ENCODE data around the gene CBX1. TPM values are rescaled to one million over a fixed set of nuclear protein-coding genes. Genes with fewer than 3 reads are reported as not detected.
"Not testable (repeated sequence)": the region's sequence is repeated elsewhere in the genome, so short reads cannot be mapped to it uniquely, and the experiment has no call there.

The CBX1 gene
- total RNA-seq, 1 donor from 2014 or later: 33.0 TPM

GRCh38 chr17:48070195-48070594 lies 31.1 kb downstream of the CBX1 start:
- H3K9me3 ChIP-seq (replicated peaks): no peaks in the 10 kb centered on the region
- intact Hi-C loops (cut with micrococcal nuclease): loop anchor here (10.0 kb wide), 1 partner anchor 55 kb away; no protein-coding TSS in a partner anchor
- no peaks in the 10 kb centered on the region for H3K27me3 ChIP-seq (ENCODE audit: low read depth)
- peak overlapping the region; percentile 5 for H3K27ac ChIP-seq (replicated peaks)
- H3K36me3 ChIP-seq: peaks cover 65% of the 10 kb centered on the region
- TF ChIP-seq CTCF (IDR thresholded peaks at IDR 0.05; ENCODE audit: borderline replicate concordance): no peak
- no peak for DNase-seq
- no peak overlapping the region for H3K4me3 ChIP-seq
- H3K4me1 ChIP-seq: peaks cover 39% of the 10 kb centered on the region

GRCh38 chr17:48068491-48068961 lies 32.8 kb downstream of the CBX1 start:
- peak; percentile 38 for TF ChIP-seq CTCF (IDR thresholded peaks at IDR 0.05; ENCODE audit: borderline replicate concordance)
- H3K36me3 ChIP-seq: peaks cover 74% of the 10 kb centered on the region

GRCh38 chr17:48067808-48068207 lies 33.5 kb downstream of the CBX1 start:
- DNase-seq; H3K9me3 ChIP-seq (replicated peaks); H3K27me3 ChIP-seq (ENCODE audit: low read depth); intact Hi-C loops (cut with micrococcal nuclease); H3K4me3 ChIP-seq: not testable (repeated sequence)
- Histone ChIP-seq H3K4me1 (peaks cover 53% of the 10 kb centered on the region), H3K27ac (replicated peaks) (peak overlapping the region; percentile 12), H3K36me3 (peaks cover 82% of the 10 kb centered on the region)

More at GRCh38 chr17:48068491-48068961, 32.8 kb downstream of the CBX1 start:
- intact Hi-C loops (cut with micrococcal nuclease): no loop called here
- peaks cover 46% of the 10 kb centered on the region for H3K4me1 ChIP-seq
- peak overlapping the region; percentile 12 for H3K27ac ChIP-seq (replicated peaks)
- H3K27me3 ChIP-seq (ENCODE audit: low read depth): no peaks in the 10 kb centered on the region
- no peak overlapping the region for H3K4me3 ChIP-seq
- no peaks in the 10 kb centered on the region for H3K9me3 ChIP-seq (replicated peaks)
- no peak for DNase-seq

GRCh38 chr17:48067245-48067644 lies 34.0 kb downstream of the CBX1 start:
- Histone ChIP-seq H3K4me3 (no peak overlapping the region), H3K9me3 (replicated peaks) (no peaks in the 10 kb centered on the region), H3K27me3 (ENCODE audit: low read depth) (no peaks in the 10 kb centered on the region), H3K4me1 (peaks cover 59% of the 10 kb centered on the region), H3K36me3 (peaks cover 87% of the 10 kb centered on the region), H3K27ac (replicated peaks) (peak overlapping the region; percentile 32)
- TF ChIP-seq CTCF (IDR thresholded peaks at IDR 0.05; ENCODE audit: borderline replicate concordance): no peak
- DNase-seq: no peak
- intact Hi-C loops (cut with micrococcal nuclease): no loop called here

- intact Hi-C loops (cut with micrococcal nuclease): no loop called here
- no peaks in the 10 kb centered on the region for H3K9me3 ChIP-seq (replicated peaks)
- no peak for DNase-seq
- no peak for TF ChIP-seq CTCF (IDR thresholded peaks at IDR 0.05; ENCODE audit: borderline replicate concordance)
- H3K4me3 ChIP-seq: no peak overlapping the region
- peaks cover 93% of the 10 kb centered on the region for H3K36me3 ChIP-seq
- H3K27ac ChIP-seq (replicated peaks): peak overlapping the region; percentile 32
- no peaks in the 10 kb centered on the region for H3K27me3 ChIP-seq (ENCODE audit: low read depth)
- peaks cover 61% of the 10 kb centered on the region for H3K4me1 ChIP-seq
Observed at GRCh38 chr17:48066656-48067055, 34.6 kb downstream of the CBX1 start.

- Histone ChIP-seq H3K36me3 (peaks cover 93% of the 10 kb centered on the region), H3K4me3 (no peak overlapping the region), H3K27me3 (ENCODE audit: low read depth) (no peaks in the 10 kb centered on the region), H3K4me1 (peaks cover 61% of the 10 kb centered on the region), H3K9me3 (replicated peaks) (no peaks in the 10 kb centered on the region), H3K27ac (replicated peaks) (peak overlapping the region; percentile 32)
- no peak for DNase-seq
- no peak for TF ChIP-seq CTCF (IDR thresholded peaks at IDR 0.05; ENCODE audit: borderline replicate concordance)
- intact Hi-C loops (cut with micrococcal nuclease): no loop called here
Observed at GRCh38 chr17:48066192-48066591, 35.1 kb downstream of the CBX1 start.
